Retinal pigment epithelial cell (primary cell): ENCODE results near the gene DIP2B.
"Not testable (repeated sequence)": the region's sequence is repeated elsewhere in the genome, so short reads cannot be mapped to it uniquely, and the experiment has no call there.

ENCODE experiments used
- DNase-seq: peaks from one replicate; pipeline ENCODE4 v3.0.0-alpha.2; 2010; ENCODE audit warnings: low read depth
- H3K4me3 ChIP-seq: 2 replicates; pipeline ENCODE4 v1.5.1; 2011; ENCODE audit warnings: mild to moderate bottlenecking, low read length, control low read depth, moderate library complexity
- CTCF ChIP-seq: conservative IDR thresholded peaks from 2 replicates; pipeline ENCODE4 v1.5.1; 2011; ENCODE audit warnings: low read depth, low read length, control low read depth, inconsistent platforms

The DIP2B gene

GRCh38 chr12:50520416-50521207 is 15.8 kb downstream of the DIP2B start:
- peak; percentile 7 for TF ChIP-seq CTCF
- peak; percentile 89 for DNase-seq
- no peak overlapping the region for H3K4me3 ChIP-seq

GRCh38 chr12:50521781-50522180 is 17.0 kb downstream of the DIP2B start:
- DNase-seq, H3K4me3 ChIP-seq: not testable (repeated sequence)

- no peak for TF ChIP-seq CTCF
- no peak for DNase-seq
- H3K4me3 ChIP-seq: no peak overlapping the region
Measured at GRCh38 chr12:50523772-50524171, 19.0 kb downstream of the DIP2B start.

GRCh38 chr12:50524621-50525020 is 19.8 kb downstream of the DIP2B start:
- no peak for TF ChIP-seq CTCF
- DNase-seq: no peak
- no peak overlapping the region for H3K4me3 ChIP-seq

GRCh38 chr12:50525422-50525821 is 20.6 kb downstream of the DIP2B start:
- no peak for TF ChIP-seq CTCF
- no peak for DNase-seq
- H3K4me3 ChIP-seq: no peak overlapping the region

- DNase-seq: no peak
- no peak for TF ChIP-seq CTCF
- no peak overlapping the region for H3K4me3 ChIP-seq
Measured at GRCh38 chr12:50527359-50527726, 22.6 kb downstream of the DIP2B start.

GRCh38 chr12:50528800-50529199 is 24.0 kb downstream of the DIP2B start:
- no peak for TF ChIP-seq CTCF
- DNase-seq: no peak
- no peak overlapping the region for H3K4me3 ChIP-seq
